HepG2 (cell line): ENCODE results near the gene SLC6A6. TPM values are rescaled to one million over a fixed set of nuclear protein-coding genes. Genes with fewer than 3 reads are reported as not detected.

Experiments
- GPN1 ChIP-seq: sonication (generic); formaldehyde crosslinking; IDR thresholded peaks from 2 replicates; pipeline ENCODE4 v1.5.1; 2020; ENCODE audit warnings: missing genetic modification reagents, borderline replicate concordance
- HDAC6 ChIP-seq: fragments of 200-600 bp; sonication (generic); IDR thresholded peaks from 2 replicates; pipeline ENCODE4 v1.7.0; 2017; ENCODE audit warnings: mild to moderate bottlenecking, antibody characterized with exemption, low read length, low read depth
- HNRNPH1 ChIP-seq: fragments of 200-400 bp; formaldehyde crosslinking; optimal IDR thresholded peaks from 2 replicates; pipeline ENCODE3; 2017; ENCODE audit warnings: mild to moderate bottlenecking, low read depth, low read length
- KDM1A ChIP-seq: IDR thresholded peaks from 2 replicates; pipeline ENCODE4 v1.6.1; 2016; ENCODE audit warnings: missing compliant biosample characterization
- PTBP1 ChIP-seq: fragments of 200-400 bp; formaldehyde crosslinking; IDR thresholded peaks from 2 replicates; pipeline ENCODE4 v1.6.1; 2018; ENCODE audit warnings: low read length, low read depth; ENCODE audit not compliant: poor library complexity, severe bottlenecking
- RBM39 ChIP-seq: fragments of 200-400 bp; formaldehyde crosslinking; IDR thresholded peaks from one replicate; pipeline ENCODE4 v1.6.1; 2018; ENCODE audit warnings: antibody characterized with exemption, mild to moderate bottlenecking, low read depth, low read length; ENCODE audit not compliant: poor library complexity, severe bottlenecking
- SALL2 ChIP-seq: sonication (generic); formaldehyde crosslinking; IDR thresholded peaks from 2 replicates; pipeline ENCODE4 v1.8.1; 2023; ENCODE audit warnings: mild to moderate bottlenecking, missing genetic modification reagents, inconsistent platforms
- SMARCC2 ChIP-seq: fragments of 450-650 bp; IDR thresholded peaks from 2 replicates; pipeline ENCODE4 v1.6.1; 2017; ENCODE audit warnings: antibody characterized with exemption, mild to moderate bottlenecking
- SNAI1 ChIP-seq: sonication (generic); formaldehyde crosslinking; IDR thresholded peaks from 2 replicates; pipeline ENCODE4 v1.5.0; 2020; ENCODE audit warnings: mild to moderate bottlenecking, missing genetic modification reagents, borderline replicate concordance
- SOX6 ChIP-seq, 2 experiments: fragments of 450-650 bp in 1 of 2; sonication (generic) in 1 of 2; formaldehyde crosslinking in 1 of 2; IDR thresholded peaks; 2 replicates each; pipeline versions ENCODE4 v1.4.0 to v1.6.1; 2017 to 2020; ENCODE audit warnings: antibody characterized with exemption in 1 of 2, mild to moderate bottlenecking in 1 of 2, missing genetic modification reagents in 1 of 2
- ZNF18 ChIP-seq: sonication (generic); formaldehyde crosslinking; IDR thresholded peaks from 2 replicates; pipeline ENCODE4 v1.8.0; 2022; ENCODE audit warnings: mild to moderate bottlenecking, missing genetic modification reagents; ENCODE audit not compliant: insufficient replicate concordance
- ZNF619 ChIP-seq: sonication (generic); formaldehyde crosslinking; IDR thresholded peaks from 2 replicates; pipeline ENCODE4 v1.4.0; 2020; ENCODE audit warnings: mild to moderate bottlenecking, missing genetic modification reagents
- ZNF670 ChIP-seq: sonication (generic); formaldehyde crosslinking; IDR thresholded peaks from 2 replicates; pipeline ENCODE4 v1.8.0; 2022; ENCODE audit warnings: mild to moderate bottlenecking, missing genetic modification reagents, borderline replicate concordance
- ZNF782 ChIP-seq: sonication (generic); formaldehyde crosslinking; IDR thresholded peaks from 2 replicates; pipeline ENCODE4 v1.4.0; 2020; ENCODE audit warnings: missing genetic modification reagents, mild to moderate bottlenecking, borderline replicate concordance
- polyA plus RNA-seq, 8 experiments: library from polyadenylated mRNA; depleted of rRNA in 3 of 8; stranded (reverse) in 7 of 8; unstranded in 1 of 8; fragments of >200 nt; fragmentation: Illumina TruSeq in 4 of 8; extraction: Trizol in 4 of 8; gene quantifications; 2 replicates each; pipeline versions ENCODE4 v1.2.1 to v1.2.3, GENCODE V29; 2011 to 2016; ENCODE audit warnings: low read depth in 4 of 8, missing spikeins in 1 of 8, mixed read lengths in 1 of 8; ENCODE audit not compliant: insufficient read depth in 1 of 8
- total RNA-seq, 5 experiments: library from RNA; depleted of rRNA; stranded (reverse); fragments of >200 nt; fragmentation: Illumina TruSeq; extraction: Trizol; gene quantifications; 2 replicates each; pipeline ENCODE4 v1.2.3, GENCODE V29; 2016; ENCODE audit warnings: low read depth in 1 of 5
- TF ChIP-seq, protein P1 (sequence below): sonication (generic); formaldehyde crosslinking; IDR thresholded peaks from 2 replicates; pipeline ENCODE4 v1.8.0; 2022; ENCODE audit warnings: missing genetic modification reagents, mild to moderate bottlenecking, inconsistent platforms, borderline replicate concordance
- TF ChIP-seq, protein P2 (sequence below): sonication (generic); formaldehyde crosslinking; IDR thresholded peaks from 2 replicates; pipeline ENCODE4 v1.4.0; 2020; ENCODE audit warnings: missing genetic modification reagents, borderline replicate concordance
- TF ChIP-seq, protein P3 (sequence below): sonication (generic); formaldehyde crosslinking; IDR thresholded peaks from 2 replicates; pipeline ENCODE4 v1.4.0; 2020; ENCODE audit warnings: mild to moderate bottlenecking, missing genetic modification reagents

Gene SLC6A6
- total and polyA plus RNA-seq, 2 of the 13 experiments (the other 11 are each of a cell fraction or from before 2014, with no cell fraction given), result 14.1 to 20.7 TPM

GRCh38 chr3:14423197-14423743 is 20.9 kb downstream of the SLC6A6 start (continued):
- no peak for TF ChIP-seq HDAC6
- TF ChIP-seq, protein P1, sequence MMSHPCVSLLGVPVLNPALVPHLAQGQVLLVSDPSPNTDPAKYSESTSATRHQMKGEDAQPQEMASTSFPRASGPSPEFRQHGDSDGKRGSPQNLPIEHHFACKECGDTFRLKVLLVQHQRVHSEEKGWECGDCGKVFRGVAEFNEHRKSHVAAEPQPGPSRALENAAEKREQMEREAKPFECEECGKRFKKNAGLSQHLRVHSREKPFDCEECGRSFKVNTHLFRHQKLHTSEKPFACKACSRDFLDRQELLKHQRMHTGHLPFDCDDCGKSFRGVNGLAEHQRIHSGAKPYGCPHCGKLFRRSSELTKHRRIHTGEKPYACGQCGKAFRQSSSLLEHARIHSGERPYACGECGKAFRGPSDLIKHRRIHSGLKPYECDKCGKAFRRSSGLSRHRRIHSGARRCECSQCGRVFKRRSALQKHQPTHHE (CRISPR knock-in tag), result no peak
- no peak for TF ChIP-seq ZNF670 (CRISPR knock-in tag)
- no peak for TF ChIP-seq ZNF619
- no peak for TF ChIP-seq HNRNPH1
- TF ChIP-seq PTBP1, result no peak
- TF ChIP-seq, protein P2, sequence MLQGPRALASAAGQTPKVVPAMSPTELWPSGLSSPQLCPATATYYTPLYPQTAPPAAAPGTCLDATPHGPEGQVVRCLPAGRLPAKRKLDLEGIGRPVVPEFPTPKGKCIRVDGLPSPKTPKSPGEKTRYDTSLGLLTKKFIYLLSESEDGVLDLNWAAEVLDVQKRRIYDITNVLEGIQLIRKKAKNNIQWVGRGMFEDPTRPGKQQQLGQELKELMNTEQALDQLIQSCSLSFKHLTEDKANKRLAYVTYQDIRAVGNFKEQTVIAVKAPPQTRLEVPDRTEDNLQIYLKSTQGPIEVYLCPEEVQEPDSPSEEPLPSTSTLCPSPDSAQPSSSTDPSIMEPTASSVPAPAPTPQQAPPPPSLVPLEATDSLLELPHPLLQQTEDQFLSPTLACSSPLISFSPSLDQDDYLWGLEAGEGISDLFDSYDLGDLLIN (CRISPR knock-in tag), result no peak
- TF ChIP-seq ZNF782 (CRISPR knock-in tag), result no peak
- no peak for TF ChIP-seq SALL2 (CRISPR knock-in tag)
- no peak for TF ChIP-seq SNAI1 (CRISPR knock-in tag)
- TF ChIP-seq GPN1 (CRISPR knock-in tag), result no peak
- TF ChIP-seq SOX6 (IDR thresholded peaks at IDR 0.05), result no peak
- TF ChIP-seq SOX6 (CRISPR knock-in tag; IDR thresholded peaks at IDR 0.05), result peak; percentile 71
- TF ChIP-seq KDM1A (CRISPR knock-in tag), result peak; percentile 74; the same call in 1 of the 2 replicates
- peak; percentile 100 for TF ChIP-seq ZNF18 (CRISPR knock-in tag)
- TF ChIP-seq SMARCC2, result no peak
- TF ChIP-seq, protein P3, sequence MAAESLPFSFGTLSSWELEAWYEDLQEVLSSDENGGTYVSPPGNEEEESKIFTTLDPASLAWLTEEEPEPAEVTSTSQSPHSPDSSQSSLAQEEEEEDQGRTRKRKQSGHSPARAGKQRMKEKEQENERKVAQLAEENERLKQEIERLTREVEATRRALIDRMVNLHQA (CRISPR knock-in tag), result no peak
- no peak for TF ChIP-seq RBM39
